VCaP (cell line): Measurements from ENCODE around the gene TGFA.
A peak's percentile ranks its signal among the peaks of the same experiment; 100 is the strongest.

ENCODE experiments used
- H3K27ac ChIP-seq: fragments of 450-650 bp; 2 replicates; pipeline ENCODE4 v1.5.1; 2017
- TF ChIP-seq, protein P1 (sequence below): fragments of 450-650 bp; conservative IDR thresholded peaks from 2 replicates; pipeline ENCODE4 v1.5.1; 2017; ENCODE audit warnings: mild to moderate bottlenecking, moderate library complexity

Gene TGFA

GRCh38 chr2:70463997-70464396 is 89.6 kb downstream of the TGFA start:
- TF ChIP-seq, protein P1, sequence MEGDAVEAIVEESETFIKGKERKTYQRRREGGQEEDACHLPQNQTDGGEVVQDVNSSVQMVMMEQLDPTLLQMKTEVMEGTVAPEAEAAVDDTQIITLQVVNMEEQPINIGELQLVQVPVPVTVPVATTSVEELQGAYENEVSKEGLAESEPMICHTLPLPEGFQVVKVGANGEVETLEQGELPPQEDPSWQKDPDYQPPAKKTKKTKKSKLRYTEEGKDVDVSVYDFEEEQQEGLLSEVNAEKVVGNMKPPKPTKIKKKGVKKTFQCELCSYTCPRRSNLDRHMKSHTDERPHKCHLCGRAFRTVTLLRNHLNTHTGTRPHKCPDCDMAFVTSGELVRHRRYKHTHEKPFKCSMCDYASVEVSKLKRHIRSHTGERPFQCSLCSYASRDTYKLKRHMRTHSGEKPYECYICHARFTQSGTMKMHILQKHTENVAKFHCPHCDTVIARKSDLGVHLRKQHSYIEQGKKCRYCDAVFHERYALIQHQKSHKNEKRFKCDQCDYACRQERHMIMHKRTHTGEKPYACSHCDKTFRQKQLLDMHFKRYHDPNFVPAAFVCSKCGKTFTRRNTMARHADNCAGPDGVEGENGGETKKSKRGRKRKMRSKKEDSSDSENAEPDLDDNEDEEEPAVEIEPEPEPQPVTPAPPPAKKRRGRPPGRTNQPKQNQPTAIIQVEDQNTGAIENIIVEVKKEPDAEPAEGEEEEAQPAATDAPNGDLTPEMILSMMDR: no peak
- H3K27ac ChIP-seq: peak overlapping the region; percentile 29; the same call in 1 of the 2 replicates

DNA sequence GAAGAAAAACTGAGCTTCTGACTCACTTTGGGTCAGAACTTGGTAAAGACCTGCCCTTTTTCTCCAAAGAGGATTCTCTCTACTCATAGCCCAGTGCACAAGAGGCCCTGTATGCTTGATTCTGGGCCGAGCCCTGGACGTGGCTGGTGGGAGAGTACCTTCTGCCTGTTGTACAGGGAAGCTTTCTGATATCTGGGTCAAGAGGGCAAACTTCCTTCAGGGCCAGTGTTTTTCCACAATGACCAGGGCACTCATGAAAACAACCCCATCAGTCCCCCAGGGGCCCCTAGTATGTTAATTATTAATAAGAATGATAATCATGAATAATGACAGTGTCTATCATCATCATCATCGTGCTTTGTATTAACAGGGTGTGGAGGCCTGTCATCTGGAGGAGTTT is 90.0 kb downstream of the TGFA start:
- TF ChIP-seq, protein P1: no peak
- peak overlapping the region; percentile 29; the same call in 1 of the 2 replicates for H3K27ac ChIP-seq

- H3K27ac ChIP-seq: no peak overlapping the region
- TF ChIP-seq, protein P1: no peak
Measured at GRCh38 chr2:70461981-70462876, 91.4 kb downstream of the TGFA start.

DNA sequence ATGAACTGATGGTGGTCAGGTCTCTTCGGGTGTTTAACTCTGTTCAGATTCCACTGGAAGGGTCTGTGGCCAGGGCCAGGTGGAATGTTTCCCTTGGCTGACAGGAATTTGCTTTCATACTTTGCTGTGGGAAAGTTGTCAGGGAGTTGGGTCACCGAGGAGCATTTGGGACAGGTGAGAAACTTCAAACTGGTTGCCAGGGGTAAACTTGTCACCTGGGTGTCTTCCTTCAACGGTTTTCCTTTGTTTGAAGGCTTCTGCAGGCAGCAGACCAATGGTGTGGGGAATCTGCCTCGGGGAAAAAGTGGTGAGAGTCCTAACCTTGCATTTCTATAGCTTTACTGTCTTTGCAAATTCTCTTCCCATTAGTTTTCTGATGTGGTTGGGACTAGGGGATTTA is 92.2 kb downstream of the TGFA start:
- TF ChIP-seq, protein P1: no peak
- H3K27ac ChIP-seq: no peak overlapping the region

- H3K27ac ChIP-seq: no peak overlapping the region
- TF ChIP-seq, protein P1: no peak
Measured at GRCh38 chr2:70460333-70460732, 93.3 kb downstream of the TGFA start.

GRCh38 chr2:70458661-70459060 is 95.0 kb downstream of the TGFA start:
- H3K27ac ChIP-seq: no peak overlapping the region
- TF ChIP-seq, protein P1: no peak

GRCh38 chr2:70456585-70457495 is 96.8 kb downstream of the TGFA start:
- TF ChIP-seq, protein P1: no peak
- H3K27ac ChIP-seq: no peak overlapping the region
